NCI-H526 treated with DMSO at 0.1 percent for 48 hours (cell line): Measurements from ENCODE around the gene DDX59.
"Not testable (repeated sequence)": the region's sequence is repeated elsewhere in the genome, so short reads cannot be mapped to it uniquely, and the experiment has no call there.

ENCODE experiments used
- DNase-seq: peaks from one replicate; lab custom pipeline; 2025; lab: John Stamatoyannopoulos, UW

DDX59 gene

DNA sequence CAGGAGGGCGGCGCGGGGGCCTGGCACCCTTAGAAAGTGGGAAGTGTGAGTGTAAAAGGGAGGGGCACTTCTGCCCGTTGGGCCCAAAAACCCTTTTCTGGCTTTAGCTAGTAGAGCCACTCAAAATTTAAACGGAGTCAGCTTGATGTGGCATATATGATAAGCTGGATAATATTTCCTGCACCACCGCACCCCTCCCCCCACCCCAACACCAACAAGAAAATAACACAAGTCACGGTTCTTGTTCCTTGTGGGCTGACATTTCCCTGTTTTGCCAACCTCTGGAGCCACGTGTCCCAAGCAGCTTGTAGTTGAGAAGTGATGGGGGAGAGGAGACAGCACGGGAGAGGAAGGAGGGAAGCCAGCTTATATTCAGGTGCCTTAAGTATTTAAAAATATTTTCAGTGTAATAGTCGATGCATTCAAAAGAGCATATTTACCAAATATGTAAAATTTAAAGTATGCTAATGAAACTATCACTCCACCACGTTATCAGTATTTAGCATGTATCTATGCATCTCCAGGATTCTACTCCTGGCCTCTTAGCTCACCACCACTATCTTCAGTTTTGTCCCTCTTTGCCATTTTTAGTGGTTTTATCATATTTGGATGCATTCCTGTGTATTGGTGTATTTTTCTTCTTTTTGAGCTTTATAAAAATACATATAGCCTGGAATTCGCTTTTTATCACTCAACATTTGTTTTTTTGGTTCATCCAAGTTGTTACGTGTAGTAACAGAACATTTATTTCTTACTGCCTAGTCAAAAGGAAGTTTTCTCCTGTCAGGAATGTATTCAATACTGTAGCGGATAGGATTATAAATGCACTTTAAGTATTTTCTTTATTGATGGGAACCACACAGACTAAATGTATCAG, 773 bp upstream of the DDX59 start:
- DNase-seq = peak; percentile 28

DNA sequence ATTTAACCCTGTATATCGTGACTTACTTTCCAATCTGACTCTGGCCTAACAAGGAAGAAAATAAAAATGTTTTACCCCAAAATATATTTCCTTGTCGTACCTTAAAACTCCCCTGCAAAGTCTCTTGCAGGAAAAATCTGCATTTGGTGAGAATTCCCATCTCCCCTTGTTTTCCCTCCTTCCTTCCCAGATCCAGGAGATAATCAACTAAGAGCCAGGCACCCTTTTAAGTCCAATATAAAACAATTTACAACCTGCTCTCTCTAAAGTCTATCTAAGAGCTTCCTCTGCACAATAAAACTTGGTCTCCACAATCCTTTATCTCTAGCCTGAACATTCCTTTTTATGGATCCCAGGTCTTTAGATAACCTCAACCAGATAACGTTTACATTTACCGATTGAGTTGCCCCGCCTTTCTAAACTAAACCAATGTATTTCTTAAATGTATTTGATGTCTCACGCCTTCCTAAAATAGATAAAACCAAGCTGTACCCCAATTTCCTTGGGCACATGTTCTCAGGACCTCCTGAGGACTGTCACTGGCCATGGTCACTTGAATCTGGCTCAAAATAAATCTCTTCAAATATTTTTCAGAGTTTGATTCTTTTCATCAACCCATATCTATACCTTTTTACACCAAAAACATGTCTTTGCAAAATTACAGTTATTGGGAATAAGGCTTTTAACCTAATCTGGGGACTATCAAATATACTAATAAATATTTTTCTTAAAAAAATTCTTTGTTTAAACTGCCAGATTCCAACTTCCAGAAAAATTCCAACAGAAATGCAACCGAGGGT, 993 bp downstream of the DDX59 start:
- DNase-seq = no peak

DNA sequence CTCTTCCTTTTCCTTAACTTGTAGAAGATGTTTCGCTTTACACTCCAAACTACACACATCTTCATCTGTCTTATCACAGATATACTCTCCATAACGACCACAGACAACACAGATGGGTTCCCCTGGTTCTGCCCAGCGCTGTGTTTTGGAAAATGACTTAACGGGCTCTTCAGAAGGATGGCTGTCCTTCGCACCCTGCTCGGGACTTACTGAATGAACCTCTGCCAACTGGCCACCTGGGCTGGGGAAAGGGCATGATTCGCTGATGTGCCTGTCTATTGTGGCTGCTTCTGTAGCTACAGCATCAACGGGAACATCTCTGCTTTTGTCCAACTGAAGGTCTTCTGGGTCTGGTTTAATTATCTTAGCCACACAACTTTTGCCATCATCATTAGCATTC, 3.4 kb downstream of the DDX59 start:
- no peak for DNase-seq

GRCh38 chr1:200665861-200666260, 3.8 kb downstream of the DDX59 start:
- DNase-seq = no peak

DNA sequence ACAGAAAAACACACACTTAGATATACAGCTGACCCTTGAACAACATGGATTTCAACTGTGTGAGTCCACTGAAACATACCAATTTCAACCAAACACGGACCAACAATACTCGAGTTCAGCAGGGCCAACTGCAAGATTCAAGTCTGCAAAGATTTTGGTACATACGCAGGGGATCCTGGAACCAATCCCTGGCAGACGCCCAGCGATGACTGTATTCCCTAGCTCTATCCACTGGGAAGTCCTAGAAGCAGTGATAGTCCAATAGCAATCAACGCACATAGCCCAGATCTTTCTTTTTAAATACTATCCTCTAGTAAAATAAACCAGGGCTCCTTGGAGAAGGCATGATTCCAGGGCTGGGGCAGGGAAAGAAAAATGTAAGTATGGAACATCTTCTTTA, 9.0 kb downstream of the DDX59 start:
- DNase-seq = no peak

GRCh38 chr1:200659269-200659668, 10.4 kb downstream of the DDX59 start:
- no peak for DNase-seq

DNA sequence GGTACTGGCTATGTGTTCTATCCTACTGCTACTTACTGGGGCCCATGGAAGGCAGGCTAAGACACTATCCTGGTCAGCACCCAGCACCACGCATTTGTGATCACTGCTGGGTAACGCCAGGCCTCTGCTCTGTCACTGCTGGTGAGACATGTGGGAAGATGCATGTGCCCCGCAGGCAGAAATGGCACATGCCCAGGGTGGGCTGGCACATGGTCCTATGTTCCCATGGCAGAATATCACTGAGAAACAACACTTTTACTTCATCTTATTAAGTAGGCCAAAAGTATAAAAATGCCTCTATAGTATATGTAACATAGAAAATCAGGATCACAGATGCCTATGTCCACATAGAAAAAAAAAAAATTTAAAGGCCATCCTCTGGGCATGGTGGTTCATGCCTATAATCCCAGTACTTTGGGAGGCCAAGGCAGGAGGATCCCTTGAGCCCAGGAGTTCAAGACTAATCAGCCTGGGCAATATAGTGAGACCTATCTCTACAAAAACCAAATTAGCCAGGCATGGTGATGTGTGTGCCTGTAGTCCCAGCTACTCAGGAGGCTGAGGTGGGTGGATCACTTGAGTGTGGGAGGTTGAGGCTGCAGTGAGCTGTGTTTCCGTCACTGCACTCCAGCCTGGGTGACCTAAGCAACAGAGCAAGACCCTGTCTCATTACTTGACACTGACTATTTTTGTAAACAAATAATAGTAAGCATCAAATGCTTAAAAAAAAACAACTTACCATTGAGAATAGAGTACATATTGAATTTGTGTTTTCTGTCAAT, 11.5 kb downstream of the DDX59 start:
- DNase-seq = no peak

DNA sequence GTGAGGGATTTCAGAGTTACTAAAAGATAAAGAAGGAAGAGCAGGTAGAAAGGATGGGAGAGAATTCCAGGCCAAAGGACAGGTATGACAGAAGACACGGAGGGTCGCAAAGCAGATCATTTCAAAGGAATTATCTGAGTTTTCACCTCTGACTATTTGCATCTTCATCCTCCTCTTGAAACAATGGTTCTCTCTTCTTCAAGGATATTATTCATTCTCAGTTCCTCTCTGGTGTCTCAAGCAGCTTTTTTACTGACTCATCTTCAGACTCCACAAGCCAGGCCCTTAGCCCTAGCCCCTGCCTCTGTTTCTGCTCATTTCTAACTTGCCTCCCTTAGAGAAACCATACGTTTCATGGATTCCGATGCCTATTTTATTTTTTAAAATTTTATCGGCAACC, 15.0 kb downstream of the DDX59 start:
- DNase-seq = no peak

- DNase-seq = no peak
Observed at GRCh38 chr1:200653022-200653462, 16.7 kb downstream of the DDX59 start.

DNA sequence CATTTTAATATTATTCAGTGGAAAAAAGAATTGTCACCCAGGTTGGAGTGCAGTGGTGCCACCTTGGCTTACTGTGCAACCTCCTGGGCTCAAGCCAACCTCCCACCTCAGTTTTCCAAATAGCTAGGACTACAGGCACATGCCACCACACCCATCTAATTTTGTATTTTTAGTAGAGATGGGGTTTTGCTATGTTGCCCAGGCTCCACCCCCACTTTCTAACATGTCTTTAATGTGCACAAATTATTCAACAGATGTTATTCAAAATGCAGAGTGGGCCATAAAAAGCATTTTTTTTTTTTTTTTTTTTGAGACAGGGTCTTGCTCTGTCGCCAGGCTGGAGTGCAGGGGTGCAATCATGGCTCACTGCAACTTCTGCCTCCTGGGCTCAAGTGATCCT, 17.3 kb downstream of the DDX59 start:
- DNase-seq = no peak

- DNase-seq = no peak
Observed at GRCh38 chr1:200646515-200646914, 23.2 kb downstream of the DDX59 start.

GRCh38 chr1:200644021-200644420, 25.7 kb downstream of the DDX59 start:
- no peak for DNase-seq

- no peak for DNase-seq
Observed at GRCh38 chr1:200642481-200642880, 27.2 kb downstream of the DDX59 start.

GRCh38 chr1:200640963-200641401, 28.7 kb downstream of the DDX59 start:
- no peak for DNase-seq

DNA sequence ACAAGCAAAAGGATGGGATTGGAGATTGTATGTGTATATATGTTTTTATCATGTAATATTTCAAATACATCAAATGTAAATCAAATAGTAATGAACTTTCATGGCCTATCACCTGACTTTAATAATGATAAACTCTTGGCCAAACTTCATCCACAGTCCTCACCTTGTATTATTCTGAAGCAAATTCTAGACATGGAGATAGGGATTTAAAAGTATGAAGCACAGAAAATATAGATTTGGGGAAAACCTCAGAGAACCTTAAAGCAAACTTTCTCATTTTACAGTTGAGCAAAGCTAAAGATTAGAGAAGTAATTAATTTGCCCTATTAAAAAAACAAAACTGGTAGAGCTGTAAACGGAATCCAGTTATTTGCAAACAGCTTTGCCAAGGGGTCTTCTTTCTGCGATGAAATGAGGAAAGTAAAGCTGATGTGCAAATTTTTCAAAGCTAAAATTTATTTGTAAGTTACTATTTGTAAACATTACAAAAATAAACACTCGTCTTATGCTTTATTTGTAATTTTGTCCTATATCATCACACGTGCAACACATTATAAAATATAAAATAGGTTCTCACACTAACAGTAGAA, 29.2 kb downstream of the DDX59 start:
- DNase-seq = no peak

GRCh38 chr1:200638073-200638472, 31.6 kb downstream of the DDX59 start:
- no peak for DNase-seq

DNA sequence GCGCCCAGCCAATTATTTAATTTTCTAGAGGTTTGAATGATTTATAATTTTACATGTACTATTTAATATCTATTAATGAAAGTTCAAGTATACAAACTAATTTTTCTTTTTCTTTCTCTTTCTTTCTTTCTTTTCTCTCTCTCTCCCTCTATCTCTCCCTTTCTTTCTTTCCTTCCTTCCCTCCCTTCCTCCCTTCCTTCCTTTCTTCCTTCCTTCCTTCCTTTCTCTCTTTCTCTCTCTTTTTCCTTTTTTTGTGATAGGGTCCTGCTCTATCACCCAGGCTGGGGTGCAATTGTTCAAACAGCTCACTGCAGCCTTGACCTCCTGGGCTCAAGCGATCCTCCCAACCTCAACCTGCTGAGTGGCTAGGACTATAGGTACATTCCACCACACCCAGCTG, 33.0 kb downstream of the DDX59 start:
- no peak for DNase-seq

DNA sequence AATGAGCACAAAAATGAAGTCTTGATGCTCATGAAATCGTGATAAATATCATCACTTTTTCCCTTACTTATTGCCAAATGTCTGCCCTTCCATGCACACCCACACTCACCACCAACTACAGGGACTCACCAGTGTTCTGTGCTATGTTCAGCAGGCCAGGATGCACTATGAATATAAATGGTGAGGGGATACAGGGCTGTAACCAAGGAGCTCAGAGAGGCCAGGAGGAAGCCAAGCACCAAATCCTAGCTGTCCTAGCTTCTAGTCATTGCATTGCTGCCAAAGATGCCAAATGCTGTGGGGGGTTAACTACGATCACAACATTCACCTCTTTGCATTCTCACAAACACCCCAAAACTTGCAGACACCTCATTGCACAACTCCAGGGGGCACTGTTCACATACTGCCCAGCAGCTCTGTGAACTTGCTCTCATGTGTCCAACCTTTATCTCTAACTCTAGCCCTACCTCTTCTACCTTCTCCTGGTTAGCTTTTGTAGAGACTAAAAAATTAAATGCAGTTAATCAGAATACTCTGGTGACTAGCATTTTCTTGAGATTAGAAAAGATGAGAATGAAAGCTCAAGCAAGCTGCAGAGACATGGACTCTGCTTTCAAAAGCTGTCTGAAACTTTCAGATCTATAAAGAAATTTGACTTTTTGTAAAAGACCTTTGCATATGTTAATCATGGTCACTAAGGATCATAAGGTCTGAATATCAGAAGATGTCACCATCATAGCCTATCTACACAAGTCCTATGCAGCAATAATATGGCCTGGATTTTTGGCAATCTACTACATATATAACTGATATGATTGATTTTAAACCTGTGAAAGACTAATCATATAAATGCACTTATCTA, 35.2 kb downstream of the DDX59 start:
- no peak for DNase-seq

GRCh38 chr1:200631375-200631774, 38.3 kb downstream of the DDX59 start:
- DNase-seq = no peak

- not testable (repeated sequence) for DNase-seq
Observed at GRCh38 chr1:200630515-200630899, 39.2 kb downstream of the DDX59 start.
